ENCODE data around the gene KLHDC1. TPM values are rescaled to one million over a fixed set of nuclear protein-coding genes. Genes with fewer than 3 reads are reported as not detected.
"Not testable (repeated sequence)": the region's sequence is repeated elsewhere in the genome, so short reads cannot be mapped to it uniquely, and the experiment has no call there.

Gene KLHDC1
- total and polyA plus RNA-seq, 2 donors (not counting 1 experiment from before 2014, with no cell fraction given) = 3.0 to 11.7 TPM

- H3K27ac Mint-ChIP-seq = no peak overlapping the region
- POLR2A ChIA-PET = no interaction called here
- Histone ChIP-seq H3K4me3 (ENCODE audit: control extremely low read depth in 1 of 5, extremely low read depth in 1 of 5, insufficient read depth in 1 of 5, low read depth in 2 of 5, low read length in 4 of 5) (no peak overlapping the region), H3K9me3 (ENCODE audit: control extremely low read depth in 1 of 3, control insufficient read depth in 2 of 3, insufficient read depth in 1 of 3, low read length in 2 of 3) (no peaks in the 10 kb centered on the region), H3K27me3 (replicated peaks in 1 of 4; ENCODE audit: control extremely low read depth in 1 of 4, control insufficient read depth in 3 of 4, insufficient read depth in 4 of 4, low read length in 3 of 4) (no peaks in the 10 kb centered on the region), H3K27ac (ENCODE audit: low read length in 2 of 2) (no peak overlapping the region), H3K9ac (ENCODE audit: low read length) (no peak overlapping the region), H3K79me2 (ENCODE audit: control insufficient read depth, insufficient read depth, low read length) (no peaks in the 10 kb centered on the region), H3K4me1 (ENCODE audit: control insufficient read depth in 2 of 2, insufficient read depth in 2 of 2, low read length in 2 of 2) (no peaks in the 10 kb centered on the region), H3K36me3 (replicated peaks in 1 of 2; ENCODE audit: control extremely low read depth in 1 of 2, control insufficient read depth in 1 of 2, extremely low read depth in 1 of 2, insufficient read depth in 2 of 2, low read length in 1 of 2) (no peaks in the 10 kb centered on the region), H2AFZ (ENCODE audit: insufficient read depth, low read depth, low read length, poor library complexity, severe bottlenecking) (no peak overlapping the region), H3K4me2 (replicated peaks; ENCODE audit: low read depth, low read length, poor library complexity, severe bottlenecking) (no peak overlapping the region), H4K20me1 (ENCODE audit: control insufficient read depth, insufficient read depth, low read length, poor library complexity, severe bottlenecking) (no peaks in the 10 kb centered on the region)
- CTCF ChIA-PET = no interaction called here
- no peaks in the 10 kb centered on the region for H3K9me3 Mint-ChIP-seq (ENCODE audit: insufficient read depth)
- no peak for ATAC-seq (ENCODE audit: low read depth)
- DNase-seq = no peak
- H3K4me3 Mint-ChIP-seq = no peak overlapping the region
- H3K4me1 Mint-ChIP-seq = no peaks in the 10 kb centered on the region
- TF ChIP-seq EZH2 (IDR thresholded peaks at IDR 0.05; ENCODE audit: borderline replicate concordance, insufficient read depth, low read depth, low read length, poor library complexity, severe bottlenecking) (no peak), CTCF (IDR thresholded peaks at IDR 0.05) (no peak)
- intact Hi-C loops (cut with micrococcal nuclease) = no loop called here
- H3K27me3 Mint-ChIP-seq = no peaks in the 10 kb centered on the region
Observed at GRCh38 chr14:49733836-49734235, 40.9 kb downstream of the KLHDC1 start.

- H3K27me3 ChIP-seq (replicated peaks in 1 of 4; ENCODE audit: control extremely low read depth in 1 of 4, control insufficient read depth in 3 of 4, insufficient read depth in 4 of 4, low read length in 3 of 4); POLR2A ChIA-PET; H3K9ac ChIP-seq (ENCODE audit: low read length); CTCF ChIA-PET; H3K79me2 ChIP-seq (ENCODE audit: control insufficient read depth, insufficient read depth, low read length); DNase-seq; H3K4me1 ChIP-seq (ENCODE audit: control insufficient read depth in 2 of 2, insufficient read depth in 2 of 2, low read length in 2 of 2); H3K4me2 ChIP-seq (replicated peaks; ENCODE audit: low read depth, low read length, poor library complexity, severe bottlenecking); H3K27ac Mint-ChIP-seq; H3K4me1 Mint-ChIP-seq; H2AFZ ChIP-seq (ENCODE audit: insufficient read depth, low read depth, low read length, poor library complexity, severe bottlenecking); H3K4me3 Mint-ChIP-seq; H3K27me3 Mint-ChIP-seq; H3K36me3 ChIP-seq (replicated peaks in 1 of 2; ENCODE audit: control extremely low read depth in 1 of 2, control insufficient read depth in 1 of 2, extremely low read depth in 1 of 2, insufficient read depth in 2 of 2, low read length in 1 of 2); intact Hi-C loops (cut with micrococcal nuclease); H3K9me3 Mint-ChIP-seq (ENCODE audit: insufficient read depth); ATAC-seq (ENCODE audit: low read depth); H3K4me3 ChIP-seq (ENCODE audit: control extremely low read depth in 1 of 5, extremely low read depth in 1 of 5, insufficient read depth in 1 of 5, low read depth in 2 of 5, low read length in 4 of 5); H4K20me1 ChIP-seq (ENCODE audit: control insufficient read depth, insufficient read depth, low read length, poor library complexity, severe bottlenecking); H3K27ac ChIP-seq (ENCODE audit: low read length in 2 of 2); H3K9me3 ChIP-seq (ENCODE audit: control extremely low read depth in 1 of 3, control insufficient read depth in 2 of 3, insufficient read depth in 1 of 3, low read length in 2 of 3): not testable (repeated sequence)
- 67% methylated on average over 2 of the region's 4 CpGs for WGBS (ENCODE audit: insufficient coverage)
Observed at GRCh38 chr14:49735669-49736068, 42.7 kb downstream of the KLHDC1 start.
